CD4-positive, alpha-beta memory T cell (primary cell): Measurements from ENCODE around the gene PLEK. TPM values are rescaled to one million over a fixed set of nuclear protein-coding genes. Genes with fewer than 3 reads are reported as not detected.

Experiments
- CTCF ChIA-PET: fragments of 350-600 bp; sonication (Branson Sonifier 250); formaldehyde crosslinking; loops from one replicate; lab custom pipeline; 2021; ENCODE audit warnings: inconsistent platforms; ENCODE audit not compliant: partially characterized antibody; lab: Charles Lee
- POLR2A ChIA-PET: fragments of 350-600 bp; sonication (Branson Sonifier 250); formaldehyde crosslinking; loops from one replicate; lab custom pipeline; 2021; ENCODE audit not compliant: partially characterized antibody; lab: Charles Lee
- DNase-seq, 5 donors: peaks; one replicate each; pipeline versions ENCODE4 v3.0.0 to v3.0.0-alpha.2; 2020 to 2022; ENCODE audit warnings: mixed read lengths in 1 of 5
- H3K27ac ChIP-seq: one replicate; pipeline ENCODE4 v1.7.0; 2013; ENCODE audit warnings: low read depth, low read length
- H3K27me3 ChIP-seq: 2 replicates; pipeline ENCODE4 v1.7.0; 2013; ENCODE audit warnings: mild to moderate bottlenecking, low read length, moderate library complexity; ENCODE audit not compliant: insufficient read depth
- H3K36me3 ChIP-seq: 2 replicates; pipeline ENCODE4 v1.7.0; 2013; ENCODE audit warnings: mild to moderate bottlenecking, low read length, moderate library complexity; ENCODE audit not compliant: insufficient read depth
- H3K4me1 ChIP-seq: 2 replicates; pipeline ENCODE4 v1.7.0; 2013; ENCODE audit warnings: mild to moderate bottlenecking, low read length, moderate library complexity; ENCODE audit not compliant: insufficient read depth
- H3K4me3 ChIP-seq, 2 donors: one replicate each; pipeline ENCODE4 v1.7.0; 2013; ENCODE audit warnings: low read length in 2 of 2, mild to moderate bottlenecking in 1 of 2
- H3K9me3 ChIP-seq, 2 donors: one replicate each; pipeline ENCODE4 v1.7.0; 2013; ENCODE audit warnings: low read length in 2 of 2, control low read depth in 1 of 2; ENCODE audit not compliant: control insufficient read depth in 1 of 2
- H3K27ac Mint-ChIP-seq, 7 donors: one replicate each; pipeline ENCODE4 v1.8.0; 2020 to 2021; ENCODE audit warnings: mixed read lengths in 7 of 7, mild to moderate bottlenecking in 6 of 7, inconsistent platforms in 3 of 7, moderate library complexity in 3 of 7
- H3K27me3 Mint-ChIP-seq, 2 donors: one replicate each; pipeline ENCODE4 v1.8.0; 2020 to 2021; ENCODE audit warnings: mixed read lengths in 2 of 2
- H3K36me3 Mint-ChIP-seq, 2 donors: one replicate each; pipeline ENCODE4 v1.8.0; 2020 to 2021; ENCODE audit warnings: mixed read lengths in 2 of 2, inconsistent platforms in 1 of 2, mild to moderate bottlenecking in 1 of 2
- H3K4me1 Mint-ChIP-seq, 4 donors: one replicate each; pipeline ENCODE4 v1.8.0; 2020 to 2021; ENCODE audit warnings: mixed read lengths in 4 of 4, mild to moderate bottlenecking in 1 of 4
- H3K4me3 Mint-ChIP-seq, 8 donors: one replicate each; pipeline ENCODE4 v1.8.0; 2020 to 2021; ENCODE audit warnings: mixed read lengths in 8 of 8, mild to moderate bottlenecking in 7 of 8, moderate library complexity in 6 of 8, inconsistent platforms in 3 of 8
- H3K9me3 Mint-ChIP-seq, 8 donors: one replicate each; pipeline ENCODE4 v1.8.0; 2020 to 2021; ENCODE audit warnings: mixed read lengths in 8 of 8, mild to moderate bottlenecking in 5 of 8, inconsistent platforms in 3 of 8, moderate library complexity in 1 of 8
- intact Hi-C: fragments of 100-400 bp; cut with micrococcal nuclease; formaldehyde crosslinking; loops from one replicate; pipeline ENCODE4 v1.15.1; 2023
- polyA plus RNA-seq, 2 donors: library from polyadenylated mRNA; unstranded; fragments of 300-500 nt; fragmentation: Illumina TruSeq; gene quantifications; one replicate each; pipeline ENCODE4 v1.2.3, GENCODE V29; 2021
- total RNA-seq, 2 experiments: library from RNA; stranded (reverse); gene quantifications; one replicate each; pipeline ENCODE4 v1.2.3, GENCODE V29; 2021

The PLEK gene
- total and polyA plus RNA-seq, 4 experiments from 2014 or later: 5.7 to 10.7 (median 8.2) TPM

DNA sequence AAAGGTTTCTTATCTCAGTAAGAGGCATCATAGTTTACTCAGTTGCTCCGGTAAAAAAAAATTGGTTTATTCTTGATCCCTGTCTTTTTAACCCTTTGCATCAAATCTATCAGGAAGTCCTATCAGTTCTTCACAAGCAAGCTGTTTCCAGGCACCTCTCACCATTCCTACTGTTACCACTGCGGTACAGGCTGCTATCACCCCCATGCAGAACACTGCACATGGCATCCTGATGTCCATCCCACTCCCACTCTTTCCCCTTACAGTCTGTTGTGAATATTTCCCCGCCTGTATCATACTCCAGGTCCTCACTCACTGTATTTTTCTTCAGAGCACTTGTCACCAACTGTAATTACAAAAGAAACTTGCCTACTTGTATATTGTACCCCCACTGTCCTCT, 40.0 kb upstream of the PLEK start:
- POLR2A ChIA-PET: no interaction called here
- no peak overlapping the region for H3K27ac Mint-ChIP-seq

DNA sequence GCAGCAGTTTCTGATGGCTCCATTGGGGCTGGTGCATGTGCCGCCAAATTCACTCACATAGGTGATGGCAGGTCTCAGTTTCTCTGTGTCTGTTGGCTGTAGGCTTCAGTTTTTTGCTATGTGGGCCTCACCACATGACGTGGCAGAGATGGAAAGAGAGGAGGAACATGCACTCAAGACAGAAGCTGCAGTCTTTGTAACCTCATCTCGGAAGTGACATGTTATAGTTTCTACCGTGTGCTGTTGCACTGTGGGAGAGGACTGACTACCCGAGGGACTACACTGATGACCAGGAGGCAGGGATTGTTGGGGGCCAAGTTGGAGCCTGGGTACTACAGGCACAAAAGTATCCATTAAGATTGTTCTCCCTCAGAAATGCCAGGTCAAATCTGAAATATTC, 36.2 kb upstream of the PLEK start:
- POLR2A ChIA-PET: no interaction called here
- Mint-ChIP-seq H3K4me1 (no peaks in the 10 kb centered on the region), H3K27me3 (peaks cover 21 to 28% of the 10 kb centered on the region in 2 donors), H3K27ac (no peak overlapping the region), H3K36me3 (no peaks in the 10 kb centered on the region), H3K4me3 (no peak overlapping the region), H3K9me3 (no peaks in the 10 kb centered on the region)
- intact Hi-C loops: no loop called here
- H3K4me1 ChIP-seq: no peaks in the 10 kb centered on the region
- H3K27ac ChIP-seq: no peak overlapping the region
- CTCF ChIA-PET: no interaction called here
- H3K9me3 ChIP-seq: no peaks in the 10 kb centered on the region
- DNase-seq: no peak
- no peaks in the 10 kb centered on the region for H3K27me3 ChIP-seq
- no peak overlapping the region for H3K4me3 ChIP-seq
- no peaks in the 10 kb centered on the region for H3K36me3 ChIP-seq

More for the DNA sequence above, 40.0 kb upstream of the PLEK start:
- Mint-ChIP-seq H3K36me3 (no peaks in the 10 kb centered on the region), H3K4me1 (peaks cover 2 to 4% (median 3%) of the 10 kb centered on the region in 4 donors), H3K9me3 (no peaks in the 10 kb centered on the region), H3K4me3 (no peak overlapping the region), H3K27me3 (peaks cover 23 to 42% of the 10 kb centered on the region in 2 donors)
- Histone ChIP-seq H3K36me3 (no peaks in the 10 kb centered on the region), H3K4me1 (peaks cover 3% of the 10 kb centered on the region), H3K9me3 (no peaks in the 10 kb centered on the region), H3K4me3 (no peak overlapping the region), H3K27ac (no peak overlapping the region), H3K27me3 (no peaks in the 10 kb centered on the region)
- CTCF ChIA-PET: no interaction called here
- intact Hi-C loops: no loop called here
- no peak for DNase-seq

DNA sequence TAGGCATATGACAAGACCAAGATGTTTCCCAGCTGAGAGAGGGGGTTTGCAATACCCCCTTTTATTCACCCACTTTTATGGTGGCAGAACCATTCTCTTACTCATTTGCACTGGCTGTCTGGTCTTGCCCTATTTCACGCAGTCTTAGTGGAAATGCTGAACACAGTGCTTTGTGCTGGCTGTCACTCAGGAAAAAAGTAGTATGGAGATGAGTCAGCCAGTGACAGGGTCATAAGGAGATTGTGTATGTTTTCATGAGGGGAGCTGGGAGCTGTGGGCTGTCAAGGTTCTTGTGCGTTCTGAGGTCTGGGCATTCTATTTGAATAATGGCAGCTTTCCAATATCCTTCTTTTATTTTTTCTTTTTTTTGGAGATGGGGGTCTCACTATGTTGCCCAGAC, 34.4 kb upstream of the PLEK start:
- H3K4me1 Mint-ChIP-seq: no peaks in the 10 kb centered on the region
- no peaks in the 10 kb centered on the region for H3K9me3 Mint-ChIP-seq
- intact Hi-C loops: no loop called here
- ChIA-PET CTCF (no interaction called here), POLR2A (no interaction called here)
- H3K4me3 Mint-ChIP-seq: no peak overlapping the region
- H3K36me3 Mint-ChIP-seq: no peaks in the 10 kb centered on the region
- no peaks in the 10 kb centered on the region for H3K4me1 ChIP-seq
- no peak for DNase-seq
- no peak overlapping the region for H3K4me3 ChIP-seq
- no peak overlapping the region for H3K27ac ChIP-seq
- no peaks in the 10 kb centered on the region for H3K36me3 ChIP-seq
- H3K27ac Mint-ChIP-seq: no peak overlapping the region
- H3K9me3 ChIP-seq: no peaks in the 10 kb centered on the region
- H3K27me3 Mint-ChIP-seq: peaks cover 17 to 23% of the 10 kb centered on the region in 2 donors
- no peaks in the 10 kb centered on the region for H3K27me3 ChIP-seq

DNA sequence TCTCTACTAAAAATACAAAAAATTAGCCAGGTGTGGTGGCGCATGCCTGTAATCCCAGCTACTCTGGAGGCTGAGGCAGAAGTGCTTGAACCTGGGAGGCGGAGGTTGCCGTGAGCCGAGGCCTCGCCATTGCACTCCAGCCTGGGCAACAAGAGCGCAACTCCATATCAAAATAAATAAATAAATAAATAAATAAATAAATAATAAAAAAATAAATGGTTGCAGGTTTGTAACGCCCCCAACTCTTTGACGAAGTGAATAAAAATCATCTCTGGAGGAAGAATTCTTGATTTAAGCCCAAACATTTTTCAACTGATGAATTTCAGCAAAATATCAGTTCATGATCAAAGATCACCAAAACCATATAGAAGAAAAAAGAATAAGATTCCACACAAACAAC, 32.1 kb upstream of the PLEK start:
- H3K4me1 Mint-ChIP-seq: no peaks in the 10 kb centered on the region
- peaks cover 16 to 18% of the 10 kb centered on the region in 2 donors for H3K27me3 Mint-ChIP-seq
- peaks cover 0 to 2% (median 0%) of the 10 kb centered on the region in 8 donors for H3K9me3 Mint-ChIP-seq
- CTCF ChIA-PET: no interaction called here
- no peak overlapping the region for H3K27ac Mint-ChIP-seq
- no peaks in the 10 kb centered on the region for H3K36me3 ChIP-seq
- H3K4me1 ChIP-seq: no peaks in the 10 kb centered on the region
- H3K9me3 ChIP-seq: no peaks in the 10 kb centered on the region
- POLR2A ChIA-PET: no interaction called here
- no peak overlapping the region for H3K4me3 Mint-ChIP-seq
- no peak for DNase-seq
- H3K36me3 Mint-ChIP-seq: no peaks in the 10 kb centered on the region
- intact Hi-C loops: no loop called here
- H3K27me3 ChIP-seq: no peaks in the 10 kb centered on the region
- H3K27ac ChIP-seq: no peak overlapping the region
- H3K4me3 ChIP-seq: no peak overlapping the region

DNA sequence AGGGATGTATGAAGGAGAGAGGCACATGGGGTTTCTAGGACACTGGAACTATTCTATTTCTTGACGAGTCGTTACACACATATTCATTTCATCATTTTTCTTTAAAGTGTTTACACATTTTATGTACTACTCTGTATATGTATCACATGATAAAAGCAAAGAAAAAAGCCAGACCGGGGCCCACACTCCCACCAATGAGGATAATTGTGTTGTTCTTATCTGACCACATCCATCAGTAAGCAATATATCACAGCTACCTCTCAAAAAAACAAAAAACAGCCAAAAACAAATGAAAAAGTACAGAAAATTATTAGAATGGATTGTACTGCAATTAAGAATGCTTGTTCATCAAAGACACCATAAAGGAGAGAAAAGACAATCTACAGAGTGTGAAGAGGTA, 31.2 kb upstream of the PLEK start:
- ChIA-PET POLR2A (no interaction called here), CTCF (no interaction called here)
- Histone ChIP-seq H3K9me3 (no peaks in the 10 kb centered on the region), H3K36me3 (no peaks in the 10 kb centered on the region), H3K27me3 (no peaks in the 10 kb centered on the region), H3K27ac (no peak overlapping the region), H3K4me3 (no peak overlapping the region), H3K4me1 (no peaks in the 10 kb centered on the region)
- H3K4me3 Mint-ChIP-seq: no peak overlapping the region
- DNase-seq: no peak
- intact Hi-C loops: no loop called here
- peaks cover 0 to 2% (median 0%) of the 10 kb centered on the region in 8 donors for H3K9me3 Mint-ChIP-seq
- no peaks in the 10 kb centered on the region for H3K4me1 Mint-ChIP-seq
- H3K27me3 Mint-ChIP-seq: peaks cover 10 to 15% of the 10 kb centered on the region in 2 donors
- H3K36me3 Mint-ChIP-seq: no peaks in the 10 kb centered on the region
- H3K27ac Mint-ChIP-seq: no peak overlapping the region

DNA sequence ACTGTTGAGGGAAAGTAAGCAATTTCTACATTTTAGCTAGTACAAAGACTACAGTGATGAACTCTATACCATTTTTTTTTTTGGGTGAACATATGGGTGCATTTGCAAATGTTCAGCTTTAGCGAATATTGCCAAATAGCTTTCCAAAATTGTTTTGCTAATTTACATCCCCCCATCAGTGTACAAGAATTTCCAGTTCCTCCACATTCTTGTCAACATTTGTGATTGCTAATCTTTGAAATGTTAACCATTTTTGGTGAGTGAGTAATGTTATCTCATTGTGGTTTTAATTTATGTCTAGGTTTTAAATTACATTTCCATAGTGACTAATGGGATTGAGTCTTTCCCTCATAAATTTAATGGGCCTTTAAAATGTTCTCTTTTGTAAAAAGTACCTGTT, 28.9 kb upstream of the PLEK start:
- CTCF ChIA-PET: no interaction called here
- Mint-ChIP-seq H3K4me3 (no peak overlapping the region), H3K9me3 (peaks cover 0 to 2% (median 0%) of the 10 kb centered on the region in 8 donors), H3K27ac (no peak overlapping the region), H3K27me3 (peaks cover 6 to 24% of the 10 kb centered on the region in 2 donors), H3K36me3 (no peaks in the 10 kb centered on the region), H3K4me1 (no peaks in the 10 kb centered on the region)
- Histone ChIP-seq H3K36me3 (no peaks in the 10 kb centered on the region), H3K27ac (no peak overlapping the region), H3K27me3 (no peaks in the 10 kb centered on the region), H3K4me3 (no peak overlapping the region), H3K4me1 (no peaks in the 10 kb centered on the region), H3K9me3 (no peaks in the 10 kb centered on the region)
- no peak for DNase-seq
- intact Hi-C loops: no loop called here
- POLR2A ChIA-PET: no interaction called here

- Histone ChIP-seq H3K27me3 (no peaks in the 10 kb centered on the region), H3K9me3 (no peaks in the 10 kb centered on the region), H3K4me3 (no peak overlapping the region), H3K36me3 (no peaks in the 10 kb centered on the region), H3K27ac (no peak overlapping the region), H3K4me1 (no peaks in the 10 kb centered on the region)
- Mint-ChIP-seq H3K27me3 (peaks cover 23 to 31% of the 10 kb centered on the region in 2 donors), H3K4me3 (no peak overlapping the region), H3K27ac (no peak overlapping the region), H3K9me3 (peaks cover 0 to 2% (median 0%) of the 10 kb centered on the region in 8 donors), H3K36me3 (no peaks in the 10 kb centered on the region), H3K4me1 (no peaks in the 10 kb centered on the region)
- ChIA-PET POLR2A (no interaction called here), CTCF (no interaction called here)
- DNase-seq: no peak
- intact Hi-C loops: no loop called here
Observed at GRCh38 chr2:68340226-68341061, 24.6 kb upstream of the PLEK start.
